Cardiac septum (tissue), 1 donor: ENCODE measurements around the gene DUS2. TPM values are rescaled to one million over a fixed set of nuclear protein-coding genes. Genes with fewer than 3 reads are reported as not detected.
A peak's percentile ranks its signal among the peaks of the same experiment; 100 is the strongest.

Experiments used
- DNase-seq: peaks from one replicate; pipeline ENCODE4 v3.0.0-alpha.2; 2020; ENCODE audit warnings: low spot score
- intact Hi-C: fragments of 100-400 bp; cut with DNase I; formaldehyde crosslinking; loops from one replicate; pipeline ENCODE4 v1.14.0; 2022
- total RNA-seq: library from RNA; stranded (reverse); fragmentation: NEBNext Ultra II Directional; extraction: Animal tissue kit (Norgen Biotek cat#: 25700); gene quantifications from one replicate; pipeline ENCODE4 v1.2.1, GENCODE V29; 2021
- donor health status: DM: no; HTN: no; CAD: no.

The DUS2 gene
- total RNA-seq, 1 donor from 2014 or later: 6.4 TPM

GRCh38 chr16:68037841-68038597 lies 14.9 kb downstream of the DUS2 start:
- no peak for DNase-seq
- intact Hi-C loops: loop anchor here (5.0 kb wide), 1 partner anchor 106 kb away; the partner anchor contains the start of gene CTRL

GRCh38 chr16:68040506-68041288 lies 17.6 kb downstream of the DUS2 start:
- intact Hi-C loops: loop anchor here (2.0 to 5.0 kb wide), 3 partner anchors 48 to 368 kb away; no protein-coding TSS in a partner anchor
- DNase-seq: peak; percentile 93

- DNase-seq: no peak
- intact Hi-C loops: loop anchor here (2.0 to 5.0 kb wide), 3 partner anchors 49 to 369 kb away; no protein-coding TSS in a partner anchor
Measured at GRCh38 chr16:68041783-68042182, 18.7 kb downstream of the DUS2 start.

- DNase-seq: no peak
- intact Hi-C loops: no loop called here
Measured at GRCh38 chr16:68046106-68046505, 23.0 kb downstream of the DUS2 start.

GRCh38 chr16:68047987-68048386 lies 24.9 kb downstream of the DUS2 start:
- no peak for DNase-seq
- intact Hi-C loops: no loop called here

GRCh38 chr16:68049449-68049848 lies 26.4 kb downstream of the DUS2 start:
- no peak for DNase-seq
- intact Hi-C loops: no loop called here

- intact Hi-C loops: no loop called here
- DNase-seq: no peak
Measured at GRCh38 chr16:68055395-68055794, 32.3 kb downstream of the DUS2 start.

GRCh38 chr16:68059804-68060203 lies 36.7 kb downstream of the DUS2 start:
- intact Hi-C loops: no loop called here
- no peak for DNase-seq

GRCh38 chr16:68061396-68061795 lies 38.3 kb downstream of the DUS2 start:
- intact Hi-C loops: no loop called here

GRCh38 chr16:68062910-68063393 lies 39.9 kb downstream of the DUS2 start:
- intact Hi-C loops: no loop called here
- no peak for DNase-seq

More at GRCh38 chr16:68061396-68061795, 38.3 kb downstream of the DUS2 start:
- no peak for DNase-seq

GRCh38 chr16:68064791-68065365 lies 41.8 kb downstream of the DUS2 start:
- intact Hi-C loops: no loop called here
- DNase-seq: peak; percentile 90

GRCh38 chr16:68065716-68066305 lies 42.7 kb downstream of the DUS2 start:
- intact Hi-C loops: no loop called here
- DNase-seq: no peak

- intact Hi-C loops: no loop called here
Measured at GRCh38 chr16:68066763-68067162, 43.7 kb downstream of the DUS2 start.

GRCh38 chr16:68068926-68069325 lies 45.8 kb downstream of the DUS2 start:
- intact Hi-C loops: no loop called here
- DNase-seq: no peak

More at GRCh38 chr16:68066763-68067162, 43.7 kb downstream of the DUS2 start:
- DNase-seq: no peak

GRCh38 chr16:68069511-68070248 lies 46.6 kb downstream of the DUS2 start:
- DNase-seq: no peak
- intact Hi-C loops: no loop called here

GRCh38 chr16:68070249-68070730 lies 47.2 kb downstream of the DUS2 start:
- DNase-seq: no peak

GRCh38 chr16:68070806-68071517 lies 47.9 kb downstream of the DUS2 start:
- intact Hi-C loops: no loop called here
- DNase-seq: no peak

More at GRCh38 chr16:68070249-68070730, 47.2 kb downstream of the DUS2 start:
- intact Hi-C loops: no loop called here

GRCh38 chr16:68071518-68071901 lies 48.4 kb downstream of the DUS2 start:
- DNase-seq: no peak
- intact Hi-C loops: no loop called here
